Natural killer cell (primary cell): Measurements from ENCODE around the gene CTBP1. TPM values are rescaled to one million over a fixed set of nuclear protein-coding genes. Genes with fewer than 3 reads are reported as not detected.

Experiments used
- ATAC-seq, 3 donors: fragments of 150-1000 bp in 2 of 3; fragments of 200-7000 bp in 1 of 3; cut with Tn5 transposase; 1 replicate in 1 of 3; 2 replicates in 2 of 3; pipeline ENCODE4 v1.10.0; 2021; ENCODE audit warnings: mild to moderate bottlenecking in 2 of 3, moderate library complexity in 2 of 3
- DNase-seq, 2 donors: peaks; one replicate each; pipeline versions ENCODE4 v3.0.0 to v3.0.0-alpha.2; 2013 to 2021; ENCODE audit warnings: mixed read lengths in 1 of 2
- H3K27ac ChIP-seq: one replicate; pipeline ENCODE4 v1.5.1; 2013; ENCODE audit warnings: mild to moderate bottlenecking, low read length
- H3K27me3 ChIP-seq: one replicate; pipeline ENCODE4 v1.6.1; 2013; ENCODE audit warnings: low read length; ENCODE audit not compliant: control insufficient read depth, insufficient read depth
- H3K36me3 ChIP-seq: one replicate; pipeline ENCODE4 v1.6.1; 2013; ENCODE audit warnings: low read length; ENCODE audit not compliant: control insufficient read depth, insufficient read depth
- H3K4me1 ChIP-seq: one replicate; pipeline ENCODE4 v1.6.1; 2013; ENCODE audit warnings: low read length; ENCODE audit not compliant: control insufficient read depth, insufficient read depth
- H3K4me3 ChIP-seq: one replicate; pipeline ENCODE4 v1.5.1; 2013; ENCODE audit warnings: low read length
- H3K9me3 ChIP-seq: one replicate; pipeline ENCODE4 v1.6.1; 2013; ENCODE audit warnings: low read length; ENCODE audit not compliant: control insufficient read depth, insufficient read depth
- H3K27ac Mint-ChIP-seq, 2 donors: one replicate each; pipeline ENCODE4 v1.8.0; 2022; ENCODE audit warnings: mild to moderate bottlenecking in 2 of 2, mixed read lengths in 2 of 2, moderate library complexity in 1 of 2
- H3K27me3 Mint-ChIP-seq, 2 donors: one replicate each; pipeline ENCODE4 v1.8.0; 2022; ENCODE audit warnings: low read depth in 2 of 2, mixed read lengths in 2 of 2
- H3K36me3 Mint-ChIP-seq: one replicate; pipeline ENCODE4 v1.8.0; 2022; ENCODE audit warnings: mixed read lengths
- H3K4me1 Mint-ChIP-seq, 2 donors: one replicate each; pipeline ENCODE4 v1.8.0; 2022; ENCODE audit warnings: mixed read lengths in 2 of 2
- H3K4me3 Mint-ChIP-seq: one replicate; pipeline ENCODE4 v1.8.0; 2022; ENCODE audit warnings: mild to moderate bottlenecking, moderate library complexity, mixed read lengths
- H3K9me3 Mint-ChIP-seq, 2 donors: one replicate each; pipeline ENCODE4 v1.8.0; 2022; ENCODE audit warnings: mixed read lengths in 2 of 2
- WGBS: methylation state at CpG from one replicate; pipeline ENCODE4 v1.1.7; 2013; ENCODE audit warnings: missing lambda C conversion rate; ENCODE audit not compliant: insufficient coverage; 5-methylcytosine and 5-hydroxymethylcytosine counted together
- intact Hi-C: fragments of 100-400 bp; cut with micrococcal nuclease; formaldehyde crosslinking; loops from one replicate; pipeline ENCODE4 v1.14.2; 2022
- total RNA-seq, 4 donors: library from RNA; stranded (reverse); fragments of 120-200 nt in 1 of 4; gene quantifications; one replicate each; pipeline versions ENCODE4 v1.2.3 to v1.2.4, GENCODE V29; 2013 to 2022
- TF ChIP-seq, protein P1 (sequence below): fragments of 200-600 bp; IDR thresholded peaks from one replicate; pipeline ENCODE4 v1.8.0; 2022; ENCODE audit warnings: antibody characterized with exemption

CTBP1 gene
- total RNA-seq, 3 donors from 2014 or later (not counting 1 experiment from before 2014, with no cell fraction given) = 384 to 388 (median 388) TPM

DNA sequence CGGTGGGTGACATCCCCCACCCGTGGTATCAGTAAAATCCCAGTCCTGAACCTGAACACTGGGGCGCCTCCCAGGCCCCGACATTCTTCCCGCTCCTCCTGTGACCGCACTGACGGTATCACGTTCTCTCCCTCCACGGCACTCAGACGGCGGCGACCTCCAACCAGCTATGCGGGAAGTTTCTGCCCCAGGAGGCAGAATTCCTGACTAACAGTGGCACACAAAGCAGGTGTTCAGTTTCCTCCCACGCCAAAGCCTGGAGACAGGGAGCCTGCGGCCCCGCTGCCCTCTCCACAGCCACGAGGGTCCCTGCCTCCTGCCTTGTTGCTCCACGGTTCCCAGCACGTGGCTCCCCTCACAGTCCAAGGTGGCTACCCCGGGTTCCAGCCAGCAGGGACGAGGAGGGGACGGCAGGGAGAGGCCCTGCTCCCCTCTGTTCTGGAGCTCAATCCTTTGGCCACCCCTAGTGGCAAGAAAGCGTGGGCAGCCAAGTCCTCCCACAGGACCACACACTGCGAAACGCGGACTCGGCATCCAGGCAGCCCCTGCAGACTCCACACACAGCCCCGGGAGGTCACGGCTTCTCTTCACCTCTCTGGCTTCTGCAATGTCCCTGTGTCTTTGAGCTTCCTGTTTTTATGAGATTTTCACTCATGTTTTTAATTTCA, 15.2 kb downstream of the CTBP1 start:
- Mint-ChIP-seq H3K27ac (peak overlapping the region; percentile 61 to 70), H3K9me3 (no peaks in the 10 kb centered on the region), H3K36me3 (no peaks in the 10 kb centered on the region), H3K4me3 (no peak overlapping the region), H3K4me1 (peaks cover 24 to 55% of the 10 kb centered on the region in 2 donors), H3K27me3 (no peaks in the 10 kb centered on the region)
- peaks cover 7% of the 10 kb centered on the region for H3K4me1 ChIP-seq
- WGBS = 91% methylated on average over 29 of the region's 29 CpGs
- TF ChIP-seq, protein P1, sequence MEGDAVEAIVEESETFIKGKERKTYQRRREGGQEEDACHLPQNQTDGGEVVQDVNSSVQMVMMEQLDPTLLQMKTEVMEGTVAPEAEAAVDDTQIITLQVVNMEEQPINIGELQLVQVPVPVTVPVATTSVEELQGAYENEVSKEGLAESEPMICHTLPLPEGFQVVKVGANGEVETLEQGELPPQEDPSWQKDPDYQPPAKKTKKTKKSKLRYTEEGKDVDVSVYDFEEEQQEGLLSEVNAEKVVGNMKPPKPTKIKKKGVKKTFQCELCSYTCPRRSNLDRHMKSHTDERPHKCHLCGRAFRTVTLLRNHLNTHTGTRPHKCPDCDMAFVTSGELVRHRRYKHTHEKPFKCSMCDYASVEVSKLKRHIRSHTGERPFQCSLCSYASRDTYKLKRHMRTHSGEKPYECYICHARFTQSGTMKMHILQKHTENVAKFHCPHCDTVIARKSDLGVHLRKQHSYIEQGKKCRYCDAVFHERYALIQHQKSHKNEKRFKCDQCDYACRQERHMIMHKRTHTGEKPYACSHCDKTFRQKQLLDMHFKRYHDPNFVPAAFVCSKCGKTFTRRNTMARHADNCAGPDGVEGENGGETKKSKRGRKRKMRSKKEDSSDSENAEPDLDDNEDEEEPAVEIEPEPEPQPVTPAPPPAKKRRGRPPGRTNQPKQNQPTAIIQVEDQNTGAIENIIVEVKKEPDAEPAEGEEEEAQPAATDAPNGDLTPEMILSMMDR = no peak
- no peak overlapping the region for H3K4me3 ChIP-seq
- no peaks in the 10 kb centered on the region for H3K9me3 ChIP-seq
- H3K27ac ChIP-seq = no peak overlapping the region
- DNase-seq (no peak), ATAC-seq (peak in 1 of 3 donors; percentile 22)
- H3K36me3 ChIP-seq = peaks cover 72% of the 10 kb centered on the region
- H3K27me3 ChIP-seq = no peaks in the 10 kb centered on the region
- intact Hi-C loops = no loop called here

DNA sequence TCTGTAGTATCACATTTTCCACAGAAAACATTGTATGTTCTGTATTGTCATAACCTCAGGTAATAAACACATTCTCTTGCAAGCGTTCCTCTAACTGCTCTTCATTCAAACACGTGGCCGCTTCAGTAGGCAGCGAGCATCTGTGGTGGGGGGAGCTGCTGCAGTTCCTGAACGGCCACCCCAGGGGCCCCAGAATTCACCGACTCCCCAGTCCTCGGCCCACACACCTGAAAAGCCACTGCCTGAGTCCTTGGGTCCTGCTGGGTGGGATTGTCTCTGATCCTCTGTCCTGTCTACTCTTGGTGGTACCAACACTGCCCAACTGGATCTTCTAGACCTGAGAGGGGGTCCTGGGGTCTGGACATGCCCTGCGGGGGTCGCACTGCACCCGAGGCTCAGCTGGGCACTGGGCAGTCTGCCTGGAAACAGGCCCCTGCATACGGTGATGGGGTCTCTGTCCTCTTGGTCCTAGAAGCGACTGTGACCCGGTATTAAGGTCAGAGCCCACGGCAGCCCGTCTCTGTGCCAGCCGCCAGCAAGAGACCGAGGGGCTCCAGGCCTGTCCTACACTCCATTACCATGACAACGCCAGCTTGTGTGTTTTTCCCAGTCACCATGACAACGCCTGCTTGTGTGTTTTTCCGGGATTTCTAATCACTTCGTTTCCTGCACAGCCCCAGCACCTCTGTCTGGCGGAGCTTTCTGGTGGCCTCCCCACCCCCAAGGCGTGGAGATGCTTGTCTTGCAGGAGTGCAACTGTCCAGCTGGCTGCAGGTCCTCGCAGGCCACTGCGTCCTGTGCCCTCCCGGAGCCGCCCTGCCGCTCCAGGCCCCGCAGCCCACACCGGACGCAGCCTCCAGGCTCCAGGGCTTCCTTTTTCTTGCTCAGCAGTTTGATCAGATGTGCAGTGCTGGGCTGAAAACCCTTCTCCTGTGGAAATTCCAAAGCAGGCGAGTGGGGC, 16.0 kb downstream of the CTBP1 start:
- H3K4me3 Mint-ChIP-seq = no peak overlapping the region
- TF ChIP-seq, protein P1 = no peak
- WGBS = 96% methylated on average over 32 of the region's 32 CpGs
- no peak overlapping the region for H3K4me3 ChIP-seq
- ATAC-seq = no peak
- H3K27me3 ChIP-seq = no peaks in the 10 kb centered on the region
- peaks cover 15% of the 10 kb centered on the region for H3K4me1 ChIP-seq
- H3K27me3 Mint-ChIP-seq = no peaks in the 10 kb centered on the region
- intact Hi-C loops = no loop called here
- H3K36me3 Mint-ChIP-seq = no peaks in the 10 kb centered on the region
- H3K9me3 Mint-ChIP-seq = no peaks in the 10 kb centered on the region
- no peaks in the 10 kb centered on the region for H3K9me3 ChIP-seq
- peak overlapping the region; percentile 50 to 70 for H3K27ac Mint-ChIP-seq
- no peak overlapping the region for H3K27ac ChIP-seq
- no peak for DNase-seq
- H3K4me1 Mint-ChIP-seq = peaks cover 26 to 51% of the 10 kb centered on the region in 2 donors
- H3K36me3 ChIP-seq = peaks cover 77% of the 10 kb centered on the region

DNA sequence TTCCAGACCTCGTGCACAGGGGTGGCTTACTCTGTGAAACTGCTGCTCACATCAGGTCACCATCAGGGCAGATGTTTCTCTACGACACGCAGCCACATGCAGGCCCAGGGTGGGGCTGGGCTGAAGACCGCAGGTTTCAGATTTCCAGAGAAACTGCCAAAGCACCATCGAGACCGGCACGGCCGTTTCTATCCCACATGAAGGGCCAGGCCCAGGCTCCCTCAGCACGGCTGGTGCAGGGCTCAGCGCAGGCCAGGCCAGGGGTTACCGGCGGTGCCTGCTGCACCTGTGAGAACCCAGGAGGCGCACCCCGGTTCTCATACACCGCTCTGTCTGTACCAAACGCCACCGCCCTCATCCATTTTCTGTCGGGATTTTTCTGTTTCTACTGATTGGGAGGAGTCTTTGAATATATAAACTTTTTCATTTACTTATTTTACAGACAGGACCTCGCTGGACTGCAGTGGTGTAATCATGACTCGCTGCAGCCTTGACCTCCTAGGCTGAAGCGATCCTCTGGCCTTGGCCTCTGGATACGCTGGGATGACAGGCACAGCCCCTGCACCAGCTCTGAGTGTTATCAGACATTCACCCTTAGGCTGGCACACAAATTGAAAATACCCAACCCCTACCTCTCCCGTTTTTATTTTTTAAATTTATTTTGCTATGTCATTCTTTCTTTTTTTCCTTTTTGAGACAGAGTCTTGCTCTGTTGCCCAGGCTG, 17.1 kb downstream of the CTBP1 start:
- intact Hi-C loops = no loop called here
- H3K9me3 Mint-ChIP-seq = no peaks in the 10 kb centered on the region
- TF ChIP-seq, protein P1 = no peak

More for the DNA sequence above, 17.1 kb downstream of the CTBP1 start:
- Mint-ChIP-seq H3K4me3 (no peak overlapping the region), H3K36me3 (peaks cover 11% of the 10 kb centered on the region), H3K27me3 (no peaks in the 10 kb centered on the region), H3K27ac (peak overlapping the region; percentile 50 to 53), H3K4me1 (peaks cover 37 to 61% of the 10 kb centered on the region in 2 donors)
- Histone ChIP-seq H3K4me1 (peaks cover 20% of the 10 kb centered on the region), H3K36me3 (peaks cover 79% of the 10 kb centered on the region), H3K27ac (no peak overlapping the region), H3K4me3 (no peak overlapping the region), H3K9me3 (no peaks in the 10 kb centered on the region), H3K27me3 (no peaks in the 10 kb centered on the region)
- ATAC-seq (no peak), DNase-seq (no peak)
- 93% methylated on average over 22 of the region's 23 CpGs for WGBS
